Lower leg skin (tissue), 4 donors: Measurements from ENCODE around the gene PFKFB1. TPM values are rescaled to one million over a fixed set of nuclear protein-coding genes. Genes with fewer than 3 reads are reported as not detected.

Experiments used
- DNase-seq, 2 donors: peaks; one replicate each; pipeline ENCODE4 v3.0.0-alpha.2; 2019; ENCODE audit warnings: low spot score in 2 of 2
- H3K4me3 ChIP-seq: fragments of 200-600 bp; sonication (generic); 2 replicates; pipeline ENCODE4 v1.5.1; 2017; ENCODE audit warnings: mild to moderate bottlenecking, low read depth; ENCODE audit not compliant: poor library complexity, severe bottlenecking
- CTCF ChIP-seq, 3 donors: fragments of 450-650 bp; IDR thresholded peaks; one replicate each; pipeline ENCODE4 v1.5.1; 2016; ENCODE audit warnings: antibody characterized with exemption in 3 of 3, mild to moderate bottlenecking in 3 of 3, moderate library complexity in 2 of 3
- POLR2A ChIP-seq, 2 donors: fragments of 450-650 bp; IDR thresholded peaks; one replicate each; pipeline ENCODE4 v1.6.1; 2016 to 2017; ENCODE audit warnings: antibody characterized with exemption in 2 of 2, mild to moderate bottlenecking in 1 of 2, moderate library complexity in 1 of 2
- WGBS, 2 donors: methylation state at CpG; one replicate each; pipeline ENCODE4 v1.1.5; 2018; 5-methylcytosine and 5-hydroxymethylcytosine counted together
- intact Hi-C: fragments of 100-400 bp; cut with DNase I; formaldehyde crosslinking; loops from one replicate; pipeline ENCODE4 v1.15.0; 2023; ENCODE audit warnings: low total_unique reads
- total RNA-seq, 4 donors: library from RNA; depleted of rRNA; stranded (reverse); fragments of >200 nt; gene quantifications; one replicate each; pipeline ENCODE4 v1.1.0, GENCODE V29; 2016

PFKFB1 gene
- total RNA-seq, 4 donors from 2014 or later: 0.19 to 0.52 (median 0.42) TPM; not detected in 1

GRCh38 chrX:55029291-55029690 is 35.3 kb upstream of the PFKFB1 start:
- intact Hi-C loops: no loop called here
- H3K4me3 ChIP-seq: no peak overlapping the region
- TF ChIP-seq CTCF (IDR thresholded peaks at IDR 0.05): no peak
- no peak for TF ChIP-seq POLR2A (IDR thresholded peaks at IDR 0.05)
- 69 to 94% methylated on average over 2 of the region's 2 CpGs for WGBS, 2 donors
- no peak for DNase-seq

GRCh38 chrX:55028611-55029010 is 34.6 kb upstream of the PFKFB1 start:
- no peak for DNase-seq
- intact Hi-C loops: no loop called here
- no peak overlapping the region for H3K4me3 ChIP-seq
- TF ChIP-seq POLR2A (IDR thresholded peaks at IDR 0.05) (no peak), CTCF (IDR thresholded peaks at IDR 0.05) (no peak)

GRCh38 chrX:55028040-55028439 is 34.1 kb upstream of the PFKFB1 start:
- no peak for DNase-seq
- no peak overlapping the region for H3K4me3 ChIP-seq
- 67 to 76% methylated on average over 4 of the region's 4 CpGs for WGBS, 2 donors
- intact Hi-C loops: no loop called here
- TF ChIP-seq CTCF (IDR thresholded peaks at IDR 0.05) (no peak), POLR2A (IDR thresholded peaks at IDR 0.05) (no peak)

- intact Hi-C loops: no loop called here
- no peak for TF ChIP-seq POLR2A (IDR thresholded peaks at IDR 0.05)
- TF ChIP-seq CTCF (IDR thresholded peaks at IDR 0.05): no peak
- WGBS, 2 donors: 52 to 76% methylated on average over 2 of the region's 2 CpGs
- no peak overlapping the region for H3K4me3 ChIP-seq
- no peak for DNase-seq
Observed at GRCh38 chrX:55026840-55027239, 32.9 kb upstream of the PFKFB1 start.

GRCh38 chrX:55026143-55026542 is 32.2 kb upstream of the PFKFB1 start:
- intact Hi-C loops: no loop called here
- TF ChIP-seq CTCF (IDR thresholded peaks at IDR 0.05): no peak
- no peak for DNase-seq
- no peak overlapping the region for H3K4me3 ChIP-seq

- WGBS, 2 donors: 94 to 97% methylated on average over 3 to 4 of the region's 4 CpGs
- DNase-seq: no peak
- no peak overlapping the region for H3K4me3 ChIP-seq
- intact Hi-C loops: no loop called here
- TF ChIP-seq POLR2A (IDR thresholded peaks at IDR 0.05) (no peak), CTCF (IDR thresholded peaks at IDR 0.05) (no peak)
Observed at GRCh38 chrX:55014897-55015299, 20.9 kb upstream of the PFKFB1 start.
